Right renal cortex interstitium (tissue), 3 donors: ENCODE data around the gene CES5A. TPM values are rescaled to one million over a fixed set of nuclear protein-coding genes. Genes with fewer than 3 reads are reported as not detected.
"Not testable (repeated sequence)": the region's sequence is repeated elsewhere in the genome, so short reads cannot be mapped to it uniquely, and the experiment has no call there.

Experiments used
- DNase-seq, 3 donors: peaks; one replicate each; pipeline ENCODE4 v3.0.0-alpha.2; 2013; ENCODE audit warnings: low read depth in 3 of 3, low spot score in 2 of 3
- polyA plus RNA-seq, 3 donors: library from polyadenylated mRNA; unstranded; fragments of 120-200 nt; gene quantifications; one replicate each; pipeline ENCODE4 v1.2.1, GENCODE V29; 2013; ENCODE audit not compliant: insufficient read length in 3 of 3

Gene CES5A
- under 1 TPM in 2 of 3 donors, not detected in 1; 0.11 to 0.13 TPM for polyA plus RNA-seq

GRCh38 chr16:55875273-55875672 lies at the start of gene CES5A:
Gene CES5A, minus strand, starts transcription at chr16:55875373. Its CDS starts 152 bp downstream, at chr16:55875221.
- no peak for DNase-seq

GRCh38 chr16:55922662-55923061 lies 47.5 kb upstream of the CES5A start:
- no peak for DNase-seq

GRCh38 chr16:55917373-55918160 lies 42.4 kb upstream of the CES5A start:
- DNase-seq, result no peak

- no peak for DNase-seq
These were observed 40.1 kb upstream of the CES5A start for GRCh38 chr16:55915096-55915827.

GRCh38 chr16:55914383-55914782 lies 39.2 kb upstream of the CES5A start:
- DNase-seq, result no peak

- DNase-seq, result no peak
These were observed 38.5 kb upstream of the CES5A start for GRCh38 chr16:55913716-55914115.

- DNase-seq, result not testable (repeated sequence)
These were observed 37.9 kb upstream of the CES5A start for GRCh38 chr16:55913121-55913520.

GRCh38 chr16:55912022-55912421 lies 36.8 kb upstream of the CES5A start:
- no peak for DNase-seq

- no peak for DNase-seq
These were observed 36.4 kb upstream of the CES5A start for GRCh38 chr16:55911616-55912015.

GRCh38 chr16:55909876-55910275 lies 34.7 kb upstream of the CES5A start:
- no peak for DNase-seq

- DNase-seq, result no peak
These were observed 33.5 kb upstream of the CES5A start for GRCh38 chr16:55908641-55909040.

- DNase-seq, result no peak
These were observed 32.5 kb upstream of the CES5A start for GRCh38 chr16:55907661-55908060.

GRCh38 chr16:55906123-55906522 lies 30.9 kb upstream of the CES5A start:
- DNase-seq, result no peak

GRCh38 chr16:55905651-55906050 lies 30.5 kb upstream of the CES5A start:
- no peak for DNase-seq

GRCh38 chr16:55901566-55902217 lies 26.5 kb upstream of the CES5A start:
- no peak for DNase-seq

GRCh38 chr16:55900616-55901393 lies 25.6 kb upstream of the CES5A start:
- DNase-seq, result no peak

- DNase-seq, result no peak
These were observed 24.7 kb upstream of the CES5A start for GRCh38 chr16:55899857-55900256.

GRCh38 chr16:55898592-55898991 lies 23.4 kb upstream of the CES5A start:
- DNase-seq, result no peak

- DNase-seq, result no peak
These were observed 17.6 kb upstream of the CES5A start for GRCh38 chr16:55892821-55893220.

GRCh38 chr16:55889518-55889917 lies 14.3 kb upstream of the CES5A start:
- DNase-seq, result no peak

GRCh38 chr16:55888546-55888945 lies 13.4 kb upstream of the CES5A start:
- DNase-seq, result no peak
